ENCODE data around the gene KLK12.

The KLK12 gene

DNA sequence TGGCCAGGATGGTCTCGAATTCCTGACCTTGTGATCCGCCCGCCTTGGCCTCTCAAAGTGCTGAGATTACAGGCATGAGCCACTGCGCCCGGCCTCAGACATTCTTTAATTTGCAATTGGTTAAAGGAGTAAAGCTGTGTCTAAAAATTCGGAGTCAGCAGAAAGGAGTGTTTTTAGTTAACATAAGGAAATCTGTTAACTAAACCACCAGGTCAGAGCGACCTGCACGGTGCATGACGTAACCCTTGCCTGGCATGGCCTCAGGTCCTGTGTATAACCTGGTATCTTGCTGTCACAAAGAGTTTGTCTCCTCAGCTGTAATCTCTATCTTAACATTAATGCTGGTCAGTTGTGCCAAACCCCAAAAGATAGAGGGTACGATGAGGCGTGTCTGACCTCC lies 9.5 kb upstream of the KLK12 start:
- no peak for DNase-seq

- DNase-seq = no peak
These were observed 8.7 kb upstream of the KLK12 start for GRCh38 chr19:51043497-51043896.

DNA sequence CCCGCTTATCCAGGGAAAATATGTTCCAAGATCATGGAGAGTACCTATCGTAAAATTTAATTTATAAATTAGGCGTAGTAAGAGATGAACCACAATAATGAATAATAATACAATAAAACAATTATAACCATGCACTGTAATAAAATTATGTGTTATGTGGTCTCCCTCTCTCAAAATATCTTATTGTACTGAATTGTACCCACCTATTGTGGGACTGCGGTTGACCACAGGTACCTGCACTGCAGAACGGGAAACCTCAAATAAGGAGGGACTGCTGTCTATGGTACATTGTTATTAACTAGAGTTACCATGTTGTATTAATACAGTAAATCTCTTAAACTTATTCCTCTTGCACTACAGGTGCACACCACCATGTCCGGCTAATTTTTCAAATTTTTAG lies 5.3 kb upstream of the KLK12 start:
- no peak for DNase-seq

DNA sequence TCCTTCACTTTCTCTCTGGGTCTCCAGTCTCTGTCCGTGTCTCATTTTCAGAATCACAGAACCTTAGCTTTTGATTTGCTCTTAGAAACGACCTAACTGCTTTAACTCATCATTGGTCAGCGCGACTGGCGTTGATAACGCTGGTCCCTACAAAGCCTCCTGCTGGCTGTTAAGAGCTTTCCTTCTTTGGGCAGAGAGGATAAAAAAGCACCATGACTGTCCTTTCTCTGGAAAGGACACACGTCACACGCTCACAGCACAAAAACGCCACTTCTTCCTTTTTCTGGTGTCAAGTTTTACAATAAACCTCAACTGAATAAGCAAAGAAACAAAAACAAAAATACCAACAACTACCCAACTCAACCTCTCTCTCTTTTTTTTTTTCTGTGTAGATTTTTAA lies 1.7 kb upstream of the KLK12 start:
- DNase-seq = no peak

DNA sequence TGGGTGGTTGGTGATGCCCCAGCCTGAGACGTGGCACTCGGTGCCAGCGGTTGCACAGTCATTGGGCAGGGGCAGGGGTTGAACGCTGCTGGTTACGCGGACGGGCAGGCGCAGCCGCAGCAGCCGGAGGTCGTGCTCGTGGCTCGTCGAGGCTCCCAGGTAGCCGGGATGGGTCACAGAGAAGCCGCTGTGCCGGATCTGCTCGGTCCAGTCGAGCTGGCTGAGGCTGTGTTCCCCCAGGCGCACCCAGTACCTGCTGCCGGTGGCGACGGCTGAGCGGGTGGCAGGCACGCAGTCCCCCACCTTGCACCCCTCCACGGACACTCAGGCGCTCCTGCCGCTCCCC lies 2.9 kb downstream of the KLK12 start:
- no peak for DNase-seq

DNA sequence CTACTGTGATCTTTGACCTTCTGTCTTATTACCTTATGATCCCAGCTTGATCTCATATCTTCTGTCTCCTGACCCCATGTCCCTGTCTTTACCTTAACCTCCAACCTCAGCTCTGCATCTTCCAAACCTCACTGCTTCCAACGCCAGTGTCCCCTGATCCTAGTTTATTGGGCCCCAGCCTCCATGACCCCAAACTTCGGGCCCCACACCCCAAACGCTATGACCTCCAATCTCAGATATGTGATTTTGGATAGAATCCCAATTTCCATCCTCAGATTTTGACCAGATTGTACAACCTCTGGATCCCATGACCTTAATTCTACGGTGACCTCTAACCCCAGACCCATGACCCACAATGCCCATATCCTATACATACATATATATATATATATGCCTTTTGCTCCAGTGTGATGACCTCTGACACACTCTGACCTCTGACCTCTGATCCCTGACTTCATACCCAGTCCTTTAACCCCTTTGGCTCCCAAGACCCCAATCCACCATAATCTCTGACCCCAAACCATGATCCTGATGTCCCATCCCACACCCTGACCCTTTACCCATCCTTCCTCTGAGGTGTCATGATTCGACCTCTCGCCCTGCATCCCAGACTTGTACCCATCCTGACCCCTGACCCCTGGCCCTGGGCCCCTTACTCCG lies 3.5 kb downstream of the KLK12 start:
- DNase-seq = no peak

DNA sequence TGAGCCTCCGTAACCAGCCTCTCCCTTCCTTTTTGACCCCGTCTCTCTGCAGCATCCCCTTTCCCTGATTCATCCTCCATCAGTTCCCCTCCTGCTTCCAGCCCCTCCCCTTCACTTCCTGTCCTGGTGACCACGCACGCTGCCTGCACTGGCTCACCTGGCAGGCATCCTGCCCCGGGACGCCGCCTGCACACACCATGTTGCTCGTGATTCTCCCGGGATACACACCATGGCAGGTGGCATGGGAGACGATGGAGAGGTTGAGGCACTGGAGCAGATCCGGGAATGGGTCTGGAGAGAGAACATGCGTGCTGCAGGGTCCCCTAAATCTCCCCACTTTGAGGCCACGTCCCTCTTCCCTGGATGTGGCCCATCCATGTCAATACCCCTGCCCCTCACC lies 4.2 kb downstream of the KLK12 start:
- DNase-seq = no peak

- no peak for DNase-seq
These were observed 5.1 kb downstream of the KLK12 start for GRCh38 chr19:51029718-51030117.

DNA sequence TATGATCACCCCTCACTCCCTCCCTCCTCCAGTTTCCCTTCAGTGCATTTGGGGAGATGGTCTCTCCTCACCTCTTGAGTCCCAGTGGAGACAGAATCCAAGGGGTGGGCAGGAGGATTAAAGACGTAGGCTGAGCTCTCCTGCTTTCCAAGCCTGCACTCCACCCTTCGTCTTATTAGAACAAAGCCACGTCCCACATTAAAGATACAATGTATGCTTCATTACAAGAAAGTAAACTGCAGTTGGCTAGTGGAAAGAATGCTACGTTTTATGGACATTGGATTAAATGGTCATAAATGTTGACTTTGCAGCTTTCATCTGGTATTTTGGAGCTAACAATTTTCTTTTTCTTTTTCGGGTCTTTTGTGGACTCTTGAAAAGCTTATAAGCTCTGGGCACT lies 6.9 kb downstream of the KLK12 start:
- DNase-seq = no peak

DNA sequence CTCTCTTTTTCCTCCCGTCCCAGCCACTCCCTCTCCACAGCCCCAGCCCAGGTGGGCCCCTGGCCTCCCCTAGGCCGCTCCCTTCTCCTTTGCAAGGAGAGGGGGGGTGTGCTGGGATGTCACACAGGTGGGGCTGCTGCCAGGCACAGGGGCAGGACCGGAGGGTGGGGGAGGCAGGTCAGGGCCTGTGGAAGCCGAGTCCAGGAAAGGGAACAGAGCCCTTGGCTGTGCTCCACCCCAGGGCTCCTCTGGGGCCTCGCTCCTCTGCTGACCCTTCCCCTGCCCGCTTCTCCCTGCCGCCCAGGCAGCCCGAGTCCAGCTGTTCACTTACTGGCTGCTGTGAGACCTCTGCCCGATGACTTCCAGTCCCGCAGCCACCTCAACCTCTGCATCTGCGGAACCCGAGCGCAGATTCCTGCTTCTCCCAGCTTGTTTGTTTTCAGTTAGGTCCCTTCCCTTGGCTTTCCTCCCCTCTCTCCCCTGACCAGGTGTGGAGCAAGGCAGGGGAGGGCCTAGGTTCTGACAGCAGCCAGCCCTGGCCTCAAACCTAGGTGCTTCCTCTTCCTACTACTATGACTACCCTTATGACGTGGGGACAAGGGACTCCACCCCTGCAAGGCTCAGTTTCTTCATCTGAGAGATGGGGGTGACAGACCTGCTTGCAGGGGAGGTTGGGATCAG lies 7.5 kb downstream of the KLK12 start:
- DNase-seq = no peak

DNA sequence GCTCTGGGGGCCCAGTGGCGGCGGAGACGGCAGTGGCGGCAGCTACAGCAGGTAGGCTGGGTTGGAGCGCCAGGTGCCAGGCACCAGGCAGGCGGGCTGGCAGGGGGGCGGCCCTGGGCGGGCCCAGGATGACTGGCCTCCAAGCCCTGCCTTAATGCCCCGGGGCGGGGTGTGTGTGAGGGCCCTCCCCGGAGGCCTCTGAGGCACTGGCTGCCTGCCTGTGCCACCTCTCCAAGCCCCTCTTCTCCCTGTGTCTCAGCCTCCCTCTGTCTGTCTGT lies 8.3 kb downstream of the KLK12 start, which contains the start of gene KLK11:
Gene KLK11 (minus strand): TSS at position 63 of the 278 bp plus-strand sequence. CDS start 985 bp downstream, outside the sequence.
- no peak for DNase-seq

DNA sequence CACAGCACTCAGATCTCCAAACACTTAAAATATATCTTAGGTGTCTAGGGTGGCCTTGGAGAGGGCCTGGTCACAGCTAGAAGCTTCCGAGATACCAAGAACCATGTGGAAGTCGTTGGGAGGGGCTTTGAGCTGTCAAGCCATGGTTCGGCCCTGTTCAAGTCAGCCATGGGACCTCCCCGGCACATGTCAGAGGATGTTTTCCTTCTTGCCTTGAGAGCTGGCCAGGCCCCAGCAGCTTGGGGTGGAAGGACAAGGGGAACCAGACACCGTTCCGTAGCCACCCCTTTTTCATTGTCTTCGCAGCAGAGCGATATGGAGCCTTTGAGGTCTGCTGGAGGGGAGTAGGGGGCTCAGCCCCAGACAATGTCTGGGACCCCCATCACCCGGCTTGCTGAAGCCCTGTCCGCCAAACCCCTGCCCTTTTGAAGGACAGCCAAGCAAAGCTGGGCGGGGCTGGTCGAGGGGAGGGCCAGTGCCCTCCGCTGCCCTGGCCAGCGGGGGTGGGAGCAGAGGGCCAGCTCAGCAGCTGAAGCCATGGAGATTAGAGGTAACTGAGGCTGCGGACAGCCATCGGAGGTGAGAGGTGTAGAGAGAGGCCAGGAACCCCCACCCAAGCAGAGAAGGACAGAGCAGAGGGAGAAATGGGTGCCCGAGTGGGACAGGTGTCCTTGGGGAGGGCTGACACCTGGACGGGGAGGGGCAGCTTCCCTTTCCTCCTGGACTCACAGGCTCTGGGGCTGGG lies 8.8 kb downstream of the KLK12 start:
- no peak for DNase-seq

DNA sequence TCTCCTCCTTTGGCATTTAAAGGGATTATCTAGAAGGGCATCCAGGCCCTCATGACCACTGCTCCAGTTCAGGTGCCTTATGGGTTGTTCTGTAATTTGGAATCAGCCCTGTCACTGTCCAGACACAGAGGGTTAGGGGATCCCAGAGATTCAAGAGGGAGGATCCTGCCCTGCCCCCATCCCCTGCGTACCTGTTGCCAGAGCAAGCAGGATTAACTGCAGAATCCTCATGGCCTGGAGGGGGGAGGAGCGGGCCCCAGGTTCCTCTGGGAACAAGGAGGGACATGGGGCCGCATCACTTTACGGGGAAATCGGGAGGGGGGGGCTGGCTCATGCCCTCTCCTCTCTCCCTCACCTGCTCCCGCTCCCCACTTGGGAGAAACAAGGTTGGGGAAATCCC lies 9.4 kb downstream of the KLK12 start:
- no peak for DNase-seq

DNA sequence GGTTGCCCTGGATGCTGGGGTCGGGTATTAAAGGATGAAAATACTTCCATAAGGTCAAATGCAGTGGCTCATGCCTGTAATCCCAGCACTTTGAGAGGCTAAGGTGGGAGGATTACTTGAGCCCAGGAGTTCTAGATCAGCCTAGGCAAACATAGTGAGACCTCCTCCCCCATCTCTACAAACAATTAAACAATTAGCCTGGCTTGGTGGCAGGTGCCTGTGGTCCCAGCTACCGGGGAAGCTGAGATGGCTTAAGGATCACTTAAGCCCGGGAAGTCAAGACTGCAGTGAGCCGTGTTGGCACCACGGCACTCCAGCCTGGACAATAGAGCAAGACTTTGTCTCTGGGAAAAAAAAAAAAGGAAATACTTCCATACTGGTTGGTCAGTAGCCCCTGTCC lies 9.9 kb downstream of the KLK12 start:
- no peak for DNase-seq

- no peak for DNase-seq
These were observed 10.9 kb downstream of the KLK12 start for GRCh38 chr19:51023946-51024345.

DNA sequence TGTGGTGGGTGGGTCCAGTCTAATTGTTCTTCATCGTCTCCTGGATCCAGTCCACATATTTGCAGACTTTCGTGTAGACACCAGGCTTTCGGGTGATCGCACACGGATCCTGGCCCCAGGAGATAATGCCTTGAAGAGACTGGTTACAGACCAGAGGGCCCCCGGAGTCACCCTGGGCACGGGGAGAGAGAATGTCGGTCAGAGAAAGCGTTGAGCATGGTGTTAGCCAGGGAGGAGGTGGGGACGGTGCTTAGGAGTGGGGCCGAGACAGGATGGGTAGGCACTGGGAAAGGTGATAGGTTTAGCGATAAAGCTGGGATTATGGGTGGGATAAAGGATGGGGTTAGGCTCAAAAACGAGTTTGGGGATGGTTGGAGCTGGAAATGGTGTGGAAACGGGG lies 12.3 kb downstream of the KLK12 start:
- no peak for DNase-seq

DNA sequence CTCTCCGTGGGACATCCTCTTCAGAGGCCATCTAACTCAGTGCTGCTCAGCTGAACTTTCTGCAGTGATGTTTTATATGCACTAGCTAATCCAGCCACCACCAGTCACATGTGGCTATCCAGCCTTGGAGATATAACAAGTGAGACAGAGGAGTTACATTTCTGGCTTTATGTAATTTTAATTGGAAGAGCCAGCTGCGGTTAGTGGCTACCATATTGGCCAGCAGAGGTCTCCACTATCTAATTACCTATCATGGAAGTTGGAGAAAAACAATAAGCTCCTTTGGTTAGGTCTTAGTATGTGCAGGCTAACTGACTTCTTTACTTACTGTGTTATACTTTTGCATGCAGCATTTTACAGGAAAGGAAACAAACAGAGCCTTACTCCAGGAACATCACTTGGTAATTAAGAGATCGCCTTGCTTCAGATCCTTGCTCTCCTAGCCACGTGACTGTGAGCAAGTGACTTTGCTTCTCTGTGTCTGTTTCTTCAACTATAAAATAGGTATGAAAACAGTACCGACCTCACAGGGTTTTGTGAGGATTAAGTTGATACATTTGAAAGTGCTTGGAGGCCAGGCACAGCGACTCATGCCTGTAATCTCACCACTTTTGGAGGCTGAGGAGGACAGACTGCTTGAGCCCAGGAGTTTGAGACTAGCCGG lies 13.7 kb downstream of the KLK12 start:
- DNase-seq = no peak

- no peak for DNase-seq
These were observed 15.3 kb downstream of the KLK12 start, which contains the start of gene KLK10 for GRCh38 chr19:51019544-51019925. TSS of gene KLK10 (minus strand) at chr19:51019709. CDS start at chr19:51019130, 579 bp downstream.

DNA sequence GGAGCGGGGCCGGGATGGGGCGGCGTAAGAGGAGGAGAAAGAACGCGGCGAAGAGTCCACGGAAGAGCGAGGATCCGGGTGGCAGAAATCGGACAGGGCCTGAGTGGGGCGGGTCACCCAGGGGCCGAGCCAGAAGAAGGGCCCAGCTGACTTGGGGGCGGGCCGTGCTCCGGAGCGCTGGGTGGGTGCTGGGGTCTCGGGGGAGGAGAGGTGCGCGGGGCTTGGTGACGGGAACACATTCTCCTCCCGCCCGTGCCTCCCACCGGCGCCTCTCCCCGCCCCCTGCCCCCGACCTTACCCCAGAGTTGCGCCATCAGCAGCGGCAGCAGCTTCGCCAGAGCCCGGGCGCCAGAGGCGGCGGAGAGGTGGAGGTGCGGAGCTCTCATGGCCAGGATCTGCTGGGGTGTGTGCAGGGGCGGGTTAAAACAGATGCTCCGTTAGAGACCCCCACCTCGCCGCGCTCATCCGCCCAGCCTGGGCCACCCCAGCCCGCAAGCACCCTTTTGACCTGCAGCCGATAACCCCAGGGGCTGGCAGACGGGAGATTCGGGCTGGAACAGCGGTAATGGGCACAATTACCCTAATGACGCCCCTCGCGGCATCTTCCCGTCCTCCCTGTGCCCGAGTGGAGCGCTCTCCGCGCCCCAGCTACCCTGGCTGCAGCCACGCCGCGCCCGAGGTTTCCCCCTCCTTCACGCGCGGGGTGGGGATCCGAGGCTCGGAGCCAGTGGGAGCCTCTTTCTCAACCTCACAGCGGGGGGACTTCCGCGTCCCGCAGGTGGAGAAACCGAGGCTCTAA lies 15.9 kb downstream of the KLK12 start:
- DNase-seq = no peak

GRCh38 chr19:51016798-51017683 lies 17.8 kb downstream of the KLK12 start:
- peak in 3 of 4 experiments; percentile 8 to 19 (median 14) for DNase-seq

DNA sequence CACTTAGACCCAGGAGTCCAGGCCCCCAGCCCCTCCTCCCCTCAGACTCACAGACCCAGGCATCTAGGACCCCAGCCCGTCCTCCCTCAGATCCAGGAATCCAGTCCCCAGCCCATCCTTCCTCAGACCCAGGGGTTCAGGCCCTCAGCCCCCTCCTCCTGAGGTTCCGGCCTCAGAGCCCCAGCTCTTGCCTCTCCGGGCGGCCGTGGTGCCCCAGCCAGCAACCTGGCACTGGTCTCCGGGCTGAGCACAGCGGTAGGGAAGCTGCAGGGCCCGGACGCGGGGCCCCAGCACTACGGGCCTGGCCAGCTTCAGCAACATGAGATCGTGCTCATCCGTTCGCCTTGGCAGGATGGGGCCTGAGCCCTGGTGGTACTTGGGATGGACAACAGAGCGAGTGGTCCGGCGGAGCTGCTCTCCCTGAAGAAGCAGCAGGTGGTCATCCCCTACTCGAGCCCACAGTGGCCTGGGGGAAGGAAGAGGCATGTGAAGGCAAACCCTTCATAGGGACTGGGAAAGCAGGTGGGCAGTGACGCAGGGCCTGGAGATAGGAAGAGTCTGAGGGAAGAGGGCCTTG lies 19.0 kb downstream of the KLK12 start:
- DNase-seq = no peak

DNA sequence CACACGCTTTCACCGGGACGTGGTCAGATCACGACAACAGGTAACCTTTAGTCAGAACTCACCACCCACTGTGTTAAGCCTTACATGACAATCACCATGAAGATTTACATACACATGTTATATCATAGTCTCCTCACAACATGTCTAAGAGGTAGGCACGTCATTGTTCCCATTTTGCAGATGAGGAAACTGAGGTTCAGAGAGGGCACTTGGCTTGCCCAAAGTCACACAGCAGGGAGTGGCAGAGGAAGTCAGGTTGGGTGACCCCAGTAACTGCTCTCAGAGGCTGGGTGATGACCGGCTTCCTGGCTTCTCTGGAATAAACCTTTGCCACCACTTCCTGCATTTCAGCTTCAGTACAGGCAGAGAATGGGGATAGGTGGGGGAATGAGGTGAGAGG lies 20.6 kb downstream of the KLK12 start:
- DNase-seq = no peak

All from activated naive CD4-positive, alpha-beta T cell (primary cell).